HG03108 (cell line): ENCODE measurements around the gene TSPAN5.
"Not testable (repeated sequence)": the region's sequence is repeated elsewhere in the genome, so short reads cannot be mapped to it uniquely, and the experiment has no call there.

Experiments
- ATAC-seq: cut with Tn5 transposase; IDR thresholded peaks from one replicate; pipeline ENCODE4 v1.9.1; 2021; ENCODE audit warnings: moderate library complexity; ENCODE audit not compliant: unreplicated experiment

The TSPAN5 gene

DNA sequence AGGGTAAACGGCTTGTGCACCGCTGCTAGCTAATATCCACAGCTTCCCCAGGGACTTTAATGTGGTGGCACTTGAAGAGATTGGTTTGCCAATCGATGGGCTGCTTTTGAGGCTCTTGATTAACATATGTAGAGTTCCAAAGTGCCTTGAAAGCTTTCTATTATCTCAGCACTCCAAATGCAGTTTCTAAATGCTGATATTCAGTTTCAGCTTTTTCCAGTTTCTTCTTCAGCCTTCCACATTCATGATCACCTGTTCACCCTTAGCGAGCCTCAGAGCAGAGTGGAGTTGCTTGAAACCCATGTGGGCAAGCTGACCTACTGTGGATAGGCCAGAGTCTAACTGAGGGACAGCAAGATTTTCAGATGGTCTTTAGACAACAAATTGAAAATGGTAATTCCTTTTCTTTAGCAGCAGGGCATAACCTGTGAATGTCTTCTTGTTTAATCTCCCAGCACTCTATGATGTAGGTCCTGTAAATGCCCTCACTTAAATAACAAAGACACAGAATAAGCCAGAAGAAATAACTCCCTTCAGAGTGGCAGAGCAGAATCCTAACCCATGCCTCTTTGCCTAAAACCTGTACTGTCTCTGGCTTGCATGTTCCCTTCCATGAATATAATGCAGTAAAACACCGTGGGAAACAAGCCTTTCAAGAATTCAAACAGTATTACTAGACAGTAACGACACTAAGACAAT, 99.8 kb downstream of the TSPAN5 start:
- no peak for ATAC-seq

- no peak for ATAC-seq
These were observed 101.1 kb downstream of the TSPAN5 start for GRCh38 chr4:98557194-98557892.

DNA sequence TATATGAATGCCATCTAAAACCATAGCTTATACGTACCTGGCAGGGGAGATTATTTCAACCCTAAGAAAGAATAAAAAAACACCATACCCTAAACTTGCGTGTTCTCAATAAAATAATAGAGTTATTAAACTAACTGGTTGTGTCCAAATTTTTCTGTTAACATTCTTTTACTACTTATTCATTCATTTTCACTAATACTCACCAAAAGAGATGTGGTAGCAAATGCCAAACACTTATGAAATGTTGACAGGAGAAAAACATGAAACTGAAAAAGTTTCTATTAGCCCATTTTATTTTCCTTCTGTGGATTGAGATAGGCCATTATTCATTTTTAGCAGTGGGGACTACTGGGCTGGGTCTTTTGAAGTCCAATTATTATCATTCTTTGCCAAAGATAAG, 102.0 kb downstream of the TSPAN5 start:
- no peak for ATAC-seq

GRCh38 chr4:98555798-98556445, 102.5 kb downstream of the TSPAN5 start:
- ATAC-seq: no peak

GRCh38 chr4:98546910-98547594, 111.4 kb downstream of the TSPAN5 start:
- ATAC-seq: no peak

GRCh38 chr4:98544818-98545414, 113.5 kb downstream of the TSPAN5 start:
- no peak for ATAC-seq

- ATAC-seq: no peak
These were observed 114.1 kb downstream of the TSPAN5 start for GRCh38 chr4:98544141-98544817.

DNA sequence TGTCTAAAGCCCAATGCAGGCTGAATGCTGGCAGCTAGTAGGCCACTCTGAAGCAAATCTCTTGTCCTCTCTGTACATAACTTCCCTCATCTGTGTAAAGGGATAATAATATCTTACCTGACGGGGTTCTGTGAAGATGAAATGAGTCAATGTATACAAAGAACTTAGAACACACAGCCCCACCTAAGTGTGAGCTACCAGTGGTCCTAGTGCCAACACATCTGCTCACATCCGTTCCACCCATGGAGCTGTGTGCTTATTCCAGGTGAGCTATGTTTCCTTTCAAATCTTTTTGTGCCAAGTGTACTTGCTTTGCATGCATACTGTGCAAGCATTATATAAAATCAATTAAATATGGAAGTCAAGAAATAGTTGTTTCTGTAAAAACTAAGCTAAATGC, 116.4 kb downstream of the TSPAN5 start:
- no peak for ATAC-seq

DNA sequence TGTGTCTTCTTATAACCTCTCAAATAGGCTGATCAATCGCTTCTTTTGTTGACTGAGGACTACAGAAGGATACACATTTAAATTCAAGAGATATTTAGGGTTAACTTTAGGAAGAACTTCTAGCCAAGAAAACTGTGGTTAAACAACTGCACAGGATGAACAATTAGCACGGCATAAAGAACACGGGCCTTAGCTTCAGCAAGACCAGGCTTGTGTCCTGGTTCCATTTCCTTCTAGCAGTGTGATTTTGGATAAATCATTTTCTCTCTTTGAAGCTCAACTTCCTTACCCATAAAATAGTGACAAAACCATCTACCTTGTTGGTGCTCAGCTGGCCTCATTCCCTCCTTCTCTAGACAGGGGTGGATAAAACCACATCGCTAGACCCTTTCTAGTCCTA, 117.6 kb downstream of the TSPAN5 start:
- ATAC-seq: no peak

DNA sequence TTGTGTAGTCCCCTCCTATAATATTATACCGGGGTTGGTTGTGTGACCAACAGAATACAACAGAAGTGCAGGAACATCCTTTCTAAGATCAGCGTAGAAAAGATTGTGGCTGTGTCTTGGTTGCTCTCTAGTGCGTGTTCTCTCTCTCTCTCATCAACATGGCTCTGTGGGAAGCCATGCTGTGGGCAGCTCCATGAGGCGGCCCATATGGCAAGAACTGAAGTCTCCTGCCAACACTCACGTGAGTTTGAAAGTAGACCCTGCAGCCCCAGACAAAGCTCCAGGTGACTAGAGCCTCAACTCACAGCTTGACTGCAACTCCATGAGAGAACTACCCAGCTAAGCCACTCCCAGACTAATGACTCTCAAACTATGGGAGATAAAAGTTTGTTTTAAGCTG, 118.7 kb downstream of the TSPAN5 start:
- ATAC-seq: no peak

DNA sequence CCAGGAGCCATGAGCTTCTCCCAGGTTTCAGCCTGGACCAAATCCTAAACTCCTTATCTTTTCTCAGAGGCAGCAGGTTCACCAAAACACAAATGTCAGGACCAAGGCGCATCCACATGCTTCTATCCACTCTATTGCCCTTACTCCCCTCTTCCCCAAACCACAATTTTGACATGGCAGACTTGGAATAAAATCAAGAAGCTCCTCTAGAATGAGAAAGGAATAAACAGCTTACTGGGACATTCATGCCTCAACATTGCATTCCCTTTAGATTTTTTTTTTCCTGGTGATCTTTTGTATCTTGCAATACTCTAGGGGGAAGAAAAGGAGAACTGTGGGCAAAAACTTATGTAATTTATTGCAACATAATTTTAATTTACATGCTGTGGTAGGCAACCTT, 119.1 kb downstream of the TSPAN5 start:
- no peak for ATAC-seq

DNA sequence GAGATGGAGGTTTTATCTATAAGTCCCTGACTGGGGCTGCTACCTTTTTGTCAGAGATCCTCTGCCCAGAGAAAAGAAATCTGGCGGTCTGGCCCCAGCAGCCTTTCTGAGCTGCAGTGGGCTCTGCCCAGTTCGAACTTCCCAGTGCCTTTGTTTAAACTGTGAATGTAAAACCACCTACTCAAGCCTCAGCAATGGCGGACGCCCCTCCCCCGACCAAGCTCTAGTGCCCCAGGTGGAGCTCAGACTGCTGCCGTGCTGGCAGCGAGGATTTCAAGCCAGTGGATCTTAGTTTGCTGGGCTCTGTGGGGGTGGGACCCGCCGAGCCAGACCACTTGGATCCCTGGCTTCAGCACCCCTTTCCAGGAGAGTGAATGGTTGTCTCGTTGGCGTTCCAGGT, 121.8 kb downstream of the TSPAN5 start:
- no peak for ATAC-seq

DNA sequence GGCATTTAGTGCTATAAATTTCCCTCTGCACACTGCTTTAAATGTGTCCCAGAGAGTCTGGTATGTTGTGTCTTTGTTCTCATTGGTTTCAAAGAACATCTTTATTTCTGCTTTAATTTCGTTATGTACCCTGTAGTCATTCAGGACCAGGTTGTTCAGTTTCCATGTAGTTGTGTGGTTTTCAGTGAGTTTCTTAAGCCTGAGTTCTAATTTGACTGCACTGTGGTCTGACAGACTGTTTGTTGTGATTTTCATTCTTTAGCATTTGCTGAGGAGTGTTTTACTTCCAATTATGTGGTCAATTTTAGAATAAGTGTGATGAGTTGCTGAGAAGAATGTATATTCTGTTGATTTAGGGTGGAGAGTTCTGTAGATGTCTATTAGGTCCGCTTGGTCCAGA, 124.3 kb downstream of the TSPAN5 start:
- not testable (repeated sequence) for ATAC-seq

DNA sequence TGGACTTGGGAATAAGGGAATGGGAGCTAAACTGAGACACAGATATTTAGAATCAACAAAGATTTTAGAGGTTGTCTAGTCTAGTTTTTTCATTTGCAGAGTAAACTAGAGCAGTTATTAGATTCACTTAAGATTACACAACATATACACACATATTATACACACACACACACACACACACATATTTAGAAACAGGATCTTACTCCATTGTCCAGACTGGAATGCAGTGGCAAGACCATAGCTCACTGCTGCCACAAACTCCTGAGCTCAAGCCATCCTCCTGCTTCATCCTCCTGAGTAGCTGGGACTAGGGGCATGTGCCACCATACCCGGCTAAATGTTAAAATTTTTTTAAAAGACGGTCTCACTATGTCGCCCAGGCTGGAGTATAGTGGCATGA, 127.8 kb downstream of the TSPAN5 start:
- no peak for ATAC-seq

DNA sequence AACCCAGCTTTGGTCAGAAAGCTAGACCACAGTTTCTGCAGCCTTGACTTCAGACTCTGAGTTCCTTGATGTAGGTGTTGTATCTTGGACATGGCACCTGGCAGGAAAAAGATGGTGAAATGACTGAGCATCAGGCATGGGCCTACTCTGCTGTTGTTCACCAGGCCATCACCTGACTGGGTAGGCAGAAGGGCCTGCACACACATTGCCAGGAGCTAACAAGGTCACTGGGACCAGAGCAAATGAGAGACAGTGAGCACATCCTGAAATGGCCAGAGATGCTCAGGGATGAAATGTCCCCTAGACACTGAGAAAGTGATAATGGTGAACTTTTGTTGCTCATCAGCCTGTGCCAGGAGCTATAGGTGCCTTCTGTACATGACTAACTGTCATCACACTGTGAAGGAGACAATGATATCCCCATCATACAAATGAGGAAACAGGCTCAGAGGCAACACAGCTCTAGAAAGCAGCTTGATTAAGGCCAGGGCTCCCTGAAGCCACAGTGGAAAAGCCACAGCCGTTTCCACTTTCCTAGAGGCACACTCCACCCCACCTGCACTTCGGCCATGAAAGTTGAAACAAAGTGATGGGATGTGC, 128.3 kb downstream of the TSPAN5 start:
- ATAC-seq: no peak

GRCh38 chr4:98528882-98529281, 129.5 kb downstream of the TSPAN5 start:
- ATAC-seq: no peak

- no peak for ATAC-seq
These were observed 130.7 kb downstream of the TSPAN5 start for GRCh38 chr4:98527534-98528269.

DNA sequence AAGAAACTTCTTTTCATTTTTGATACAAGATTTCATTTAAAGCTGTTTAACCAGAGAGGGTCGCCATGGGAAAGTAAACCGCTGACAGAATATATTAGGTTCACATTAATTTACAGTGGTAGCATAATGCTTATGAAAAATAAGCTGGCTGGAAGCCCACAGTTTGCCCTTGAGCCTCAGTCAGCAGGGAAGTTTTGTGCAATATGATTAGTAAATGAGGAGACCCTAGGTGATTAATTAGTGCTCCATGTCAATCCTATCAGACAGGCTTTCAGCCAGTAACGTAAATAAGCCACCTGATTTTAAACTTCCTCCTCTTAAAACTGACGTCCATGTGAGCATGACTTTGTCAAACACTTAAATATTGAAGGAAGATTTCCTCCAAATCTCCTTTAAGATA, 134.2 kb downstream of the TSPAN5 start:
- ATAC-seq: no peak

- no peak for ATAC-seq
These were observed 135.6 kb downstream of the TSPAN5 start for GRCh38 chr4:98522636-98523395.
